K562 (cell line): Measurements from ENCODE around the gene TTC27. TPM values are rescaled to one million over a fixed set of nuclear protein-coding genes. Genes with fewer than 3 reads are reported as not detected.

Source experiments
- CREB3L1 ChIP-seq: fragments of 450-650 bp; IDR thresholded peaks from 2 replicates; pipeline ENCODE4 v1.6.1; 2014; ENCODE audit warnings: low read depth, mild to moderate bottlenecking, moderate library complexity, borderline replicate concordance
- DPF2 ChIP-seq: fragments of 450-650 bp; IDR thresholded peaks from 2 replicates; pipeline ENCODE4 v1.6.1; 2016
- ETV5 ChIP-seq: sonication (generic); formaldehyde crosslinking; IDR thresholded peaks from 2 replicates; pipeline ENCODE4 v1.4.0; 2020; ENCODE audit warnings: low read depth, mild to moderate bottlenecking, missing genetic modification reagents
- LARP7 ChIP-seq: fragments of 450-650 bp; IDR thresholded peaks from 2 replicates; pipeline ENCODE4 v1.6.1; 2016
- MLX ChIP-seq, 2 experiments: fragments of 450-650 bp in 1 of 2; sonication (generic) in 1 of 2; formaldehyde crosslinking; conservative IDR thresholded peaks; 2 replicates each; pipeline versions ENCODE4 v1.4.0 to v1.8.1; 2020 to 2022; ENCODE audit warnings: mild to moderate bottlenecking in 1 of 2, missing genetic modification reagents in 1 of 2
- NCOA1 ChIP-seq: fragments of 450-650 bp; IDR thresholded peaks from 2 replicates; pipeline ENCODE4 v1.6.1; 2016; ENCODE audit warnings: low read depth
- PRMT5 ChIP-seq: sonication (generic); formaldehyde crosslinking; IDR thresholded peaks from 2 replicates; pipeline ENCODE4 v1.5.0; 2020; ENCODE audit warnings: missing genetic modification reagents
- RBM15 ChIP-seq: fragments of 200-400 bp; formaldehyde crosslinking; IDR thresholded peaks from 2 replicates; pipeline ENCODE4 v1.6.1; 2018; ENCODE audit warnings: mild to moderate bottlenecking, low read length, moderate library complexity; ENCODE audit not compliant: insufficient read depth
- RBM34 ChIP-seq: fragments of 200-400 bp; formaldehyde crosslinking; IDR thresholded peaks from 2 replicates; pipeline ENCODE4 v1.6.1; 2018; ENCODE audit warnings: low read length, borderline replicate concordance; ENCODE audit not compliant: insufficient read depth
- SMAD3 ChIP-seq: fragments of 450-650 bp; formaldehyde crosslinking; conservative IDR thresholded peaks from 2 replicates; pipeline ENCODE4 v1.4.0; 2020; ENCODE audit warnings: mild to moderate bottlenecking
- SMARCA4 ChIP-seq: fragments of 450-650 bp; IDR thresholded peaks from 2 replicates; pipeline ENCODE4 v1.6.1; 2016
- ZFX ChIP-seq: sonication (generic); formaldehyde crosslinking; IDR thresholded peaks from 2 replicates; pipeline ENCODE4 v1.8.0; 2022; ENCODE audit warnings: mild to moderate bottlenecking, missing genetic modification reagents, moderate library complexity
- ZNF140 ChIP-seq: fragments of 250-450 bp; sonication (Bioruptor Pico); IDR thresholded peaks from 2 replicates; pipeline ENCODE4 v1.8.0; 2021; ENCODE audit warnings: moderate library complexity, mild to moderate bottlenecking, inconsistent platforms
- ZNF232 ChIP-seq: sonication (generic); formaldehyde crosslinking; IDR thresholded peaks from 2 replicates; pipeline ENCODE4 v1.8.0; 2022; ENCODE audit warnings: mild to moderate bottlenecking, missing genetic modification reagents
- ZNF347 ChIP-seq: fragments of 450-650 bp; formaldehyde crosslinking; IDR thresholded peaks from 2 replicates; pipeline ENCODE4 v1.4.0; 2020; ENCODE audit warnings: low read depth, mild to moderate bottlenecking, moderate library complexity
- ZNF436 ChIP-seq: fragments of 250-450, 450-650 bp; sonication (Bioruptor Pico); formaldehyde crosslinking; IDR thresholded peaks from 2 replicates; pipeline ENCODE4 v1.7.0; 2020; ENCODE audit warnings: mild to moderate bottlenecking
- ZNF75A ChIP-seq: fragments of 450-650 bp; formaldehyde crosslinking; IDR thresholded peaks from 2 replicates; pipeline ENCODE4 v1.4.0; 2020; ENCODE audit warnings: mild to moderate bottlenecking
- ZNF764 ChIP-seq: fragments of 250-450 bp; sonication (Bioruptor Pico); IDR thresholded peaks from 2 replicates; pipeline ENCODE4 v1.4.0; 2020; ENCODE audit warnings: low read depth, mild to moderate bottlenecking, moderate library complexity
- polyA plus RNA-seq, 8 experiments: library from polyadenylated mRNA; depleted of rRNA in 4 of 8; stranded (reverse) in 5 of 8; unstranded in 3 of 8; fragments of >200 nt; fragmentation: Nextera tagmentation in 2 of 8; fragmentation: Illumina TruSeq in 1 of 8; extraction: Ambion mirVana in 2 of 8; extraction: Trizol in 1 of 8; gene quantifications; 2 replicates each; pipeline versions ENCODE4 v1.2.1 to v1.2.3, GENCODE V29; 2011 to 2014; ENCODE audit warnings: inconsistent platforms in 1 of 8, missing spikeins in 1 of 8
- total RNA-seq, 7 experiments: library from RNA; depleted of rRNA in 6 of 7; stranded (reverse); fragments of >200 nt in 6 of 7; fragmentation: Illumina TruSeq in 2 of 7; extraction: Trizol in 2 of 7; gene quantifications; 2 replicates each; pipeline versions ENCODE4 v1.2.1 to v1.2.3, GENCODE V29; 2011 to 2021; ENCODE audit warnings: low replicate concordance in 1 of 7
- TF ChIP-seq, protein P1 (sequence below): fragments of 450-650 bp; formaldehyde crosslinking; IDR thresholded peaks from 2 replicates; pipeline ENCODE4 v1.4.0; 2022; ENCODE audit warnings: missing genetic modification characterization
- TF ChIP-seq, protein P2 (sequence below), 2 experiments: fragments of 450-650 bp; IDR thresholded peaks; 2 replicates each; pipeline ENCODE4 v1.6.1; 2016
- TF ChIP-seq, protein P3 (sequence below): fragments of 250-450 bp; sonication (Bioruptor Pico); IDR thresholded peaks from 2 replicates; pipeline ENCODE4 v1.4.0; 2020
- TF ChIP-seq, protein P4 (sequence below): fragments of 250-450 bp; sonication (Bioruptor Pico); IDR thresholded peaks from 2 replicates; pipeline ENCODE4 v1.5.0; 2021

TTC27 gene
- total and polyA plus RNA-seq, 9 of the 15 experiments (the other 6 are each of a cell fraction or from before 2014, with no cell fraction given) = 44.3 to 93.4 (median 57.3) TPM

- TF ChIP-seq, protein P1, sequence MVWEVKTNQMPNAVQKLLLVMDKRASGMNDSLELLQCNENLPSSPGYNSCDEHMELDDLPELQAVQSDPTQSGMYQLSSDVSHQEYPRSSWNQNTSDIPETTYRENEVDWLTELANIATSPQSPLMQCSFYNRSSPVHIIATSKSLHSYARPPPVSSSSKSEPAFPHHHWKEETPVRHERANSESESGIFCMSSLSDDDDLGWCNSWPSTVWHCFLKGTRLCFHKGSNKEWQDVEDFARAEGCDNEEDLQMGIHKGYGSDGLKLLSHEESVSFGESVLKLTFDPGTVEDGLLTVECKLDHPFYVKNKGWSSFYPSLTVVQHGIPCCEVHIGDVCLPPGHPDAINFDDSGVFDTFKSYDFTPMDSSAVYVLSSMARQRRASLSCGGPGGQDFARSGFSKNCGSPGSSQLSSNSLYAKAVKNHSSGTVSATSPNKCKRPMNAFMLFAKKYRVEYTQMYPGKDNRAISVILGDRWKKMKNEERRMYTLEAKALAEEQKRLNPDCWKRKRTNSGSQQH = no peak
- TF ChIP-seq, protein P2, sequence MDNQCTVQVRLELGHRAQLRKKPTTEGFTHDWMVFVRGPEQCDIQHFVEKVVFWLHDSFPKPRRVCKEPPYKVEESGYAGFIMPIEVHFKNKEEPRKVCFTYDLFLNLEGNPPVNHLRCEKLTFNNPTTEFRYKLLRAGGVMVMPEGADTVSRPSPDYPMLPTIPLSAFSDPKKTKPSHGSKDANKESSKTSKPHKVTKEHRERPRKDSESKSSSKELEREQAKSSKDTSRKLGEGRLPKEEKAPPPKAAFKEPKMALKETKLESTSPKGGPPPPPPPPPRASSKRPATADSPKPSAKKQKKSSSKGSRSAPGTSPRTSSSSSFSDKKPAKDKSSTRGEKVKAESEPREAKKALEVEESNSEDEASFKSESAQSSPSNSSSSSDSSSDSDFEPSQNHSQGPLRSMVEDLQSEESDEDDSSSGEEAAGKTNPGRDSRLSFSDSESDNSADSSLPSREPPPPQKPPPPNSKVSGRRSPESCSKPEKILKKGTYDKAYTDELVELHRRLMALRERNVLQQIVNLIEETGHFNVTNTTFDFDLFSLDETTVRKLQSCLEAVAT (IDR thresholded peaks at IDR 0.05) = no peak
- TF ChIP-seq ZNF140 (CRISPR knock-in tag) (no peak), LARP7 (no peak), RBM34 (no peak), CREB3L1 (0 out of 2 replicates have a peak, but pooled peaks have one; percentile 33), PRMT5 (CRISPR knock-in tag) (no peak), ZNF436 (CRISPR knock-in tag) (no peak), ZFX (CRISPR knock-in tag) (peak; percentile 23; the same call in 1 of the 2 replicates), NCOA1 (no peak), SMAD3 (CRISPR knock-in tag) (no peak), MLX (CRISPR knock-in tag; conservative IDR thresholded peaks at IDR 0.05) (no peak), ZNF232 (CRISPR knock-in tag) (no peak), ZNF75A (CRISPR knock-in tag) (no peak), DPF2 (peak; percentile 71), ZNF347 (no peak), RBM15 (no peak), ETV5 (CRISPR knock-in tag) (no peak), SMARCA4 (0 out of 2 replicates have a peak, but pooled peaks have one; percentile 66), ZNF764 (CRISPR knock-in tag) (no peak)
- TF ChIP-seq, protein P3, sequence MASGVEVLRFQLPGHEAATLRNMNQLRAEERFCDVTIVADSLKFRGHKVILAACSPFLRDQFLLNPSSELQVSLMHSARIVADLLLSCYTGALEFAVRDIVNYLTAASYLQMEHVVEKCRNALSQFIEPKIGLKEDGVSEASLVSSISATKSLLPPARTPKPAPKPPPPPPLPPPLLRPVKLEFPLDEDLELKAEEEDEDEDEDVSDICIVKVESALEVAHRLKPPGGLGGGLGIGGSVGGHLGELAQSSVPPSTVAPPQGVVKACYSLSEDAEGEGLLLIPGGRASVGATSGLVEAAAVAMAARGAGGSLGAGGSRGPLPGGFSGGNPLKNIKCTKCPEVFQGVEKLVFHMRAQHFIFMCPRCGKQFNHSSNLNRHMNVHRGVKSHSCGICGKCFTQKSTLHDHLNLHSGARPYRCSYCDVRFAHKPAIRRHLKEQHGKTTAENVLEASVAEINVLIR (CRISPR knock-in tag) = no peak
- TF ChIP-seq, protein P4, sequence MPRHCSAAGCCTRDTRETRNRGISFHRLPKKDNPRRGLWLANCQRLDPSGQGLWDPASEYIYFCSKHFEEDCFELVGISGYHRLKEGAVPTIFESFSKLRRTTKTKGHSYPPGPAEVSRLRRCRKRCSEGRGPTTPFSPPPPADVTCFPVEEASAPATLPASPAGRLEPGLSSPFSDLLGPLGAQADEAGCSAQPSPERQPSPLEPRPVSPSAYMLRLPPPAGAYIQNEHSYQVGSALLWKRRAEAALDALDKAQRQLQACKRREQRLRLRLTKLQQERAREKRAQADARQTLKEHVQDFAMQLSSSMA (CRISPR knock-in tag) = no peak
These were observed 4.2 kb downstream of the TTC27 start (continued) for GRCh38 chr2:32632089-32632488.
